ENCODE data around the gene TTLL4.

GRCh38 chr2:218745559-218746469 lies 35.2 kb downstream of the TTLL4 start:
- no peak for TF ChIP-seq POLR2A (IDR thresholded peaks at IDR 0.05)
- no peak for TF ChIP-seq CTCF (IDR thresholded peaks at IDR 0.05)

Measured in testis (tissue), 2 donors.